ENCODE data around the gene CLEC2L. TPM values are rescaled to one million over a fixed set of nuclear protein-coding genes. Genes with fewer than 3 reads are reported as not detected.

The CLEC2L gene
- total RNA-seq, 2 donors from 2014 or later: not detected

- Histone ChIP-seq H3K27ac (no peak overlapping the region), H3K4me1 (ENCODE audit: control insufficient read depth in 1 of 2, low read depth in 2 of 2) (peaks cover 3 to 12% of the 10 kb centered on the region in 2 donors), H3K4me3 (no peak overlapping the region), H3K27me3 (replicated peaks; ENCODE audit: insufficient read depth) (no peaks in the 10 kb centered on the region), H3K36me3 (no peaks in the 10 kb centered on the region), H3K9me3 (peaks cover 7% of the 10 kb centered on the region)
- DNase-seq (ENCODE audit: low spot score): no peak
- TF ChIP-seq CTCF (IDR thresholded peaks at IDR 0.05): no peak
- no peak for ATAC-seq (ENCODE audit: insufficient number of reproducible peaks, low FRiP score, low read depth)
Observed at GRCh38 chr7:139492293-139492692, 31.2 kb upstream of the CLEC2L start.

- Histone ChIP-seq H3K4me3 (no peak overlapping the region), H3K27ac (no peak overlapping the region), H3K9me3 (peaks cover 7% of the 10 kb centered on the region), H3K36me3 (no peaks in the 10 kb centered on the region), H3K27me3 (replicated peaks; ENCODE audit: insufficient read depth) (no peaks in the 10 kb centered on the region), H3K4me1 (ENCODE audit: control insufficient read depth in 1 of 2, low read depth in 2 of 2) (peaks cover 3 to 12% of the 10 kb centered on the region in 2 donors)
- no peak for ATAC-seq (ENCODE audit: insufficient number of reproducible peaks, low FRiP score, low read depth)
- no peak for DNase-seq (ENCODE audit: low spot score)
- no peak for TF ChIP-seq CTCF (IDR thresholded peaks at IDR 0.05)
Observed at GRCh38 chr7:139494835-139495579, 28.5 kb upstream of the CLEC2L start.

- no peak overlapping the region for H3K4me3 ChIP-seq
- peaks cover 3 to 12% of the 10 kb centered on the region in 2 donors for H3K4me1 ChIP-seq (ENCODE audit: control insufficient read depth in 1 of 2, low read depth in 2 of 2)
- no peaks in the 10 kb centered on the region for H3K27me3 ChIP-seq (replicated peaks; ENCODE audit: insufficient read depth)
- TF ChIP-seq CTCF (IDR thresholded peaks at IDR 0.05): no peak
- no peaks in the 10 kb centered on the region for H3K36me3 ChIP-seq
- ATAC-seq (ENCODE audit: insufficient number of reproducible peaks, low FRiP score, low read depth) (no peak), DNase-seq (ENCODE audit: low spot score) (no peak)
- H3K27ac ChIP-seq: no peak overlapping the region
- H3K9me3 ChIP-seq: peaks cover 7% of the 10 kb centered on the region
Observed at GRCh38 chr7:139495580-139496125, 27.8 kb upstream of the CLEC2L start.

- ATAC-seq (ENCODE audit: insufficient number of reproducible peaks, low FRiP score, low read depth) (no peak), DNase-seq (ENCODE audit: low spot score) (no peak)
- Histone ChIP-seq H3K4me3 (no peak overlapping the region), H3K27ac (no peak overlapping the region), H3K27me3 (replicated peaks; ENCODE audit: insufficient read depth) (no peaks in the 10 kb centered on the region), H3K4me1 (ENCODE audit: control insufficient read depth in 1 of 2, low read depth in 2 of 2) (peaks cover 3 to 12% of the 10 kb centered on the region in 2 donors), H3K36me3 (no peaks in the 10 kb centered on the region), H3K9me3 (peaks cover 7% of the 10 kb centered on the region)
- TF ChIP-seq CTCF (IDR thresholded peaks at IDR 0.05): no peak
Observed at GRCh38 chr7:139496528-139496927, 27.0 kb upstream of the CLEC2L start.

GRCh38 chr7:139500770-139501138, 22.7 kb upstream of the CLEC2L start:
- Histone ChIP-seq H3K4me3 (no peak overlapping the region), H3K36me3 (no peaks in the 10 kb centered on the region), H3K4me1 (ENCODE audit: control insufficient read depth in 1 of 2, low read depth in 2 of 2) (peaks cover 0 to 2% of the 10 kb centered on the region in 2 donors), H3K9me3 (no peaks in the 10 kb centered on the region), H3K27me3 (replicated peaks; ENCODE audit: insufficient read depth) (no peaks in the 10 kb centered on the region), H3K27ac (no peak overlapping the region)
- no peak for DNase-seq (ENCODE audit: low spot score)
- TF ChIP-seq CTCF (IDR thresholded peaks at IDR 0.05): no peak
- no peak for ATAC-seq (ENCODE audit: insufficient number of reproducible peaks, low FRiP score, low read depth)
